Hepatic stellate cell (primary cell): ENCODE data around the gene NDUFA6.

Source experiments
- DNase-seq: peaks from one replicate; pipeline ENCODE4 v3.0.0; 2011; ENCODE audit warnings: low spot score

NDUFA6 gene

GRCh38 chr22:42070517-42071422 is 19.8 kb downstream of the NDUFA6 start, which contains the start of gene NAGA:
Gene NAGA (minus strand): TSS chr22:42070812. CDS start chr22:42070297, 515 bp downstream.
- DNase-seq = peak; percentile 97

- DNase-seq = no peak
These were observed 20.6 kb downstream of the NDUFA6 start for GRCh38 chr22:42069801-42070516.

- no peak for DNase-seq
These were observed 22.3 kb downstream of the NDUFA6 start for GRCh38 chr22:42068291-42068690.

GRCh38 chr22:42067671-42068251 is 22.8 kb downstream of the NDUFA6 start:
- no peak for DNase-seq

- DNase-seq = no peak
These were observed 23.6 kb downstream of the NDUFA6 start for GRCh38 chr22:42066937-42067336.

GRCh38 chr22:42066126-42066761 is 24.3 kb downstream of the NDUFA6 start:
- DNase-seq = no peak

GRCh38 chr22:42065438-42066125 is 25.0 kb downstream of the NDUFA6 start:
- DNase-seq = no peak

- no peak for DNase-seq
These were observed 25.9 kb downstream of the NDUFA6 start for GRCh38 chr22:42064629-42065028.

- no peak for DNase-seq
These were observed 27.9 kb downstream of the NDUFA6 start for GRCh38 chr22:42062506-42063170.

GRCh38 chr22:42061041-42061440 is 29.5 kb downstream of the NDUFA6 start:
- no peak for DNase-seq

GRCh38 chr22:42060489-42060888 is 30.1 kb downstream of the NDUFA6 start:
- no peak for DNase-seq

GRCh38 chr22:42056757-42057511 is 33.6 kb downstream of the NDUFA6 start:
- DNase-seq = no peak

GRCh38 chr22:42052765-42053164 is 37.8 kb downstream of the NDUFA6 start:
- no peak for DNase-seq

- DNase-seq = no peak
These were observed 39.9 kb downstream of the NDUFA6 start for GRCh38 chr22:42050641-42051180.

- no peak for DNase-seq
These were observed 48.8 kb downstream of the NDUFA6 start for GRCh38 chr22:42041784-42042183.

- no peak for DNase-seq
These were observed 51.3 kb downstream of the NDUFA6 start for GRCh38 chr22:42039271-42039670.
